HFFc6 (cell line): ENCODE data around the gene EPHA2. TPM values are rescaled to one million over a fixed set of nuclear protein-coding genes. Genes with fewer than 3 reads are reported as not detected.

Experiments used
- DNase-seq: peaks from one replicate; pipeline ENCODE4 v3.0.0-alpha.2; 2018
- H3K27ac Mint-ChIP-seq: 2 replicates; pipeline ENCODE4 v1.8.0; 2020; ENCODE audit warnings: mild to moderate bottlenecking, mixed read lengths
- H3K27me3 Mint-ChIP-seq: 2 replicates; pipeline ENCODE4 v1.8.0; 2021; ENCODE audit warnings: mild to moderate bottlenecking, moderate library complexity, mixed read lengths; ENCODE audit not compliant: insufficient read depth
- H3K36me3 Mint-ChIP-seq: 2 replicates; pipeline ENCODE4 v1.8.0; 2021; ENCODE audit warnings: low read depth, mixed read lengths
- H3K4me1 Mint-ChIP-seq: 2 replicates; pipeline ENCODE4 v1.8.0; 2020; ENCODE audit warnings: low read depth, mixed read lengths
- H3K4me3 Mint-ChIP-seq: 2 replicates; pipeline ENCODE4 v1.8.0; 2020; ENCODE audit warnings: mild to moderate bottlenecking, moderate library complexity, mixed read lengths
- H3K9me3 Mint-ChIP-seq: 2 replicates; pipeline ENCODE4 v1.8.0; 2020; ENCODE audit warnings: mild to moderate bottlenecking, mixed read lengths
- CTCF ChIP-seq: fragments of 200-600 bp; sonication (generic); IDR thresholded peaks from 2 replicates; pipeline ENCODE4 v1.5.0; 2021; ENCODE audit warnings: antibody characterized with exemption, mild to moderate bottlenecking
- total RNA-seq, 6 experiments: library from RNA; stranded (reverse); fragmentation: NEBNext Ultra II Directional; extraction: Animal tissue kit (Norgen Biotek cat#: 25700); gene quantifications; 2 replicates in 1 of 6; 3 replicates in 5 of 6; pipeline ENCODE4 v1.2.3, GENCODE V29; 2021

Gene EPHA2
- total RNA-seq, 6 experiments from 2014 or later = 77.3 to 106 (median 81.2) TPM

GRCh38 chr1:16093611-16094010 is 62.3 kb downstream of the EPHA2 start:
- H3K27me3 Mint-ChIP-seq = peaks cover 7% of the 10 kb centered on the region
- no peak overlapping the region for H3K27ac Mint-ChIP-seq
- no peak for TF ChIP-seq CTCF
- H3K4me3 Mint-ChIP-seq = no peak overlapping the region
- H3K36me3 Mint-ChIP-seq = no peaks in the 10 kb centered on the region
- DNase-seq = no peak
- peaks cover 36% of the 10 kb centered on the region for H3K4me1 Mint-ChIP-seq
- no peaks in the 10 kb centered on the region for H3K9me3 Mint-ChIP-seq

DNA sequence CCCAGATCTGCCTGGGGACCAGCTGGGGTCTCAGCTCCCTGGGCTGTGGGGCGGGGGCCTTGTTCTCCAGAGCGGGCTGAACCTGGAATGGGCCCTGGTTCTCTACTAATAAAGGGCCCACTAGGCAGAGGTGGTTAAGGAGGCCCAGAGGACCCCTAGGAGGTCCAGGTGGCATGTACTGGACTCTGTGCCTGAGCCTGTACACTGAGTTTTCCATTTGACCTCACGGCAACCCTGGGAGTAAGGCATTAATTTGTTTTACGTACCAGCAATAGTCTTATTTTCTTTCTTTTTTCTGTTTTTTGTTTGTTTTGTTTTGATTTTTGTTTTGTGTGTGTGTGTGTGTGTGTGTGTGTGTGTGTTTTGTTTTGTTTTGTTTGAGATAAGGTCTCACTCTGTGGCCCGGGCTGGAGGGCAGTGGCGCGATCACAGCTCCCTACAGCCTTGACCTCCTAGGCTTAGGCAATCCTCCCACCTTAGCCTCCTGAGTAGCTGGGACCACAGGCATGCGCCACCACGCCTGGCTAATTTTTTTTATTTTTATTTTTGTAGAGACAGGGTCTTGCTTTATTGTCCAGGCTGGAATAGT is 62.9 kb downstream of the EPHA2 start:
- H3K9me3 Mint-ChIP-seq = no peaks in the 10 kb centered on the region
- no peak for DNase-seq
- H3K4me1 Mint-ChIP-seq = peaks cover 36% of the 10 kb centered on the region
- H3K36me3 Mint-ChIP-seq = no peaks in the 10 kb centered on the region
- H3K27ac Mint-ChIP-seq = no peak overlapping the region
- H3K4me3 Mint-ChIP-seq = no peak overlapping the region
- peaks cover 7% of the 10 kb centered on the region for H3K27me3 Mint-ChIP-seq
- TF ChIP-seq CTCF = no peak

- Mint-ChIP-seq H3K36me3 (no peaks in the 10 kb centered on the region), H3K4me3 (no peak overlapping the region), H3K27me3 (peaks cover 7% of the 10 kb centered on the region), H3K27ac (no peak overlapping the region), H3K4me1 (peaks cover 35% of the 10 kb centered on the region), H3K9me3 (no peaks in the 10 kb centered on the region)
- no peak for DNase-seq
- no peak for TF ChIP-seq CTCF
These were observed 63.6 kb downstream of the EPHA2 start for GRCh38 chr1:16092097-16092922.

GRCh38 chr1:16091296-16091695 is 64.6 kb downstream of the EPHA2 start:
- H3K9me3 Mint-ChIP-seq = no peaks in the 10 kb centered on the region
- DNase-seq = no peak
- H3K4me3 Mint-ChIP-seq = no peak overlapping the region
- peaks cover 7% of the 10 kb centered on the region for H3K27me3 Mint-ChIP-seq
- H3K36me3 Mint-ChIP-seq = no peaks in the 10 kb centered on the region
- H3K27ac Mint-ChIP-seq = no peak overlapping the region
- H3K4me1 Mint-ChIP-seq = peaks cover 32% of the 10 kb centered on the region
- no peak for TF ChIP-seq CTCF

- no peaks in the 10 kb centered on the region; the same call in 1 of the 2 replicates for H3K27me3 Mint-ChIP-seq
- H3K27ac Mint-ChIP-seq = no peak overlapping the region
- no peaks in the 10 kb centered on the region for H3K36me3 Mint-ChIP-seq
- no peak for TF ChIP-seq CTCF
- no peaks in the 10 kb centered on the region for H3K9me3 Mint-ChIP-seq
- no peak overlapping the region for H3K4me3 Mint-ChIP-seq
- peaks cover 32% of the 10 kb centered on the region for H3K4me1 Mint-ChIP-seq
- DNase-seq = no peak
These were observed 65.6 kb downstream of the EPHA2 start for GRCh38 chr1:16090076-16090826.
